ENCODE results near the gene SPTLC2.

Gene SPTLC2

GRCh38 chr14:77561881-77562280 is 54.6 kb downstream of the SPTLC2 start:
- no peak for TF ChIP-seq CTCF (IDR thresholded peaks at IDR 0.05; ENCODE audit: low read depth, low read length)
- in situ Hi-C loops (cut with HindIII; ENCODE audit: low sequenced_read_pairs) = no loop called here
- DNase-seq (ENCODE audit: low read depth, low spot score) = no peak
- H3K4me3 ChIP-seq (ENCODE audit: low read depth, low read length) = no peak overlapping the region

GRCh38 chr14:77559381-77559780 is 57.1 kb downstream of the SPTLC2 start:
- in situ Hi-C loops (cut with HindIII; ENCODE audit: low sequenced_read_pairs) = no loop called here
- DNase-seq (ENCODE audit: low read depth, low spot score) = no peak
- no peak for TF ChIP-seq CTCF (IDR thresholded peaks at IDR 0.05; ENCODE audit: low read depth, low read length)
- no peak overlapping the region for H3K4me3 ChIP-seq (ENCODE audit: low read depth, low read length)

- in situ Hi-C loops (cut with HindIII; ENCODE audit: low sequenced_read_pairs) = no loop called here
- DNase-seq (ENCODE audit: low read depth, low spot score) = no peak
- H3K4me3 ChIP-seq (ENCODE audit: low read depth, low read length) = no peak overlapping the region
- no peak for TF ChIP-seq CTCF (IDR thresholded peaks at IDR 0.05; ENCODE audit: low read depth, low read length)
These were observed 59.0 kb downstream of the SPTLC2 start for GRCh38 chr14:77557391-77557790.

GRCh38 chr14:77556946-77557345 is 59.5 kb downstream of the SPTLC2 start:
- no peak for TF ChIP-seq CTCF (IDR thresholded peaks at IDR 0.05; ENCODE audit: low read depth, low read length)
- DNase-seq (ENCODE audit: low read depth, low spot score) = no peak
- H3K4me3 ChIP-seq (ENCODE audit: low read depth, low read length) = no peak overlapping the region
- in situ Hi-C loops (cut with HindIII; ENCODE audit: low sequenced_read_pairs) = no loop called here

GRCh38 chr14:77554816-77555599 is 61.4 kb downstream of the SPTLC2 start:
- no peak overlapping the region for H3K4me3 ChIP-seq (ENCODE audit: low read depth, low read length)
- no peak for TF ChIP-seq CTCF (IDR thresholded peaks at IDR 0.05; ENCODE audit: low read depth, low read length)
- no peak for DNase-seq (ENCODE audit: low read depth, low spot score)
- in situ Hi-C loops (cut with HindIII; ENCODE audit: low sequenced_read_pairs) = no loop called here

- no peak for DNase-seq (ENCODE audit: low read depth, low spot score)
- in situ Hi-C loops (cut with HindIII; ENCODE audit: low sequenced_read_pairs) = no loop called here
- TF ChIP-seq CTCF (IDR thresholded peaks at IDR 0.05; ENCODE audit: low read depth, low read length) = no peak
- no peak overlapping the region for H3K4me3 ChIP-seq (ENCODE audit: low read depth, low read length)
These were observed 62.2 kb downstream of the SPTLC2 start for GRCh38 chr14:77554207-77554606.

Measured in astrocyte of the spinal cord (primary cell).